Measurements from ENCODE around the gene HDAC4.

Gene HDAC4

GRCh38 chr2:239200646-239201530 is 199.9 kb downstream of the HDAC4 start:
- no peak for ATAC-seq

GRCh38 chr2:239199041-239199768 is 201.6 kb downstream of the HDAC4 start:
- no peak for DNase-seq

More at GRCh38 chr2:239200646-239201530, 199.9 kb downstream of the HDAC4 start:
- no peak for DNase-seq

DNA sequence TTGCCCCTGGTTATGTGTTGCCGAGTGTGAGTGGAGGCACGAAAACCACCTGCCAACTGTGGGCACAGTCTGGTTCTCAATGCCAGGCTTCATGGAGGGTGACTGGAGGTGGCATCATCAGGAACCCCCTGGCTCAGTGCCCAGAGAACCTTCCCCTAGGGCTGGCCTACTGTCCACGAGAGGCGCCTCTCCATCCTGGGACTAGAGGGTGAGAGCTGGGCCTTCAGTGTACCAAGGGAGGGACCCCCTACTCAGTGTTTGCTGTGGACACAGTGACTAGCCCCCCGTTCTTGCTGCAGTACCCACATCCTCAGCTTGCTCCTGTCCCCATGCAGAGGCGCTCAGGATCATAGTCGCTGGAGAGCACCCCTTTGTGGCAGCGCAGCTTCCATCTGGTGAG is 202.6 kb downstream of the HDAC4 start:
- no peak for ATAC-seq
- DNase-seq, result no peak

More at GRCh38 chr2:239199041-239199768, 201.6 kb downstream of the HDAC4 start:
- ATAC-seq, result no peak

DNA sequence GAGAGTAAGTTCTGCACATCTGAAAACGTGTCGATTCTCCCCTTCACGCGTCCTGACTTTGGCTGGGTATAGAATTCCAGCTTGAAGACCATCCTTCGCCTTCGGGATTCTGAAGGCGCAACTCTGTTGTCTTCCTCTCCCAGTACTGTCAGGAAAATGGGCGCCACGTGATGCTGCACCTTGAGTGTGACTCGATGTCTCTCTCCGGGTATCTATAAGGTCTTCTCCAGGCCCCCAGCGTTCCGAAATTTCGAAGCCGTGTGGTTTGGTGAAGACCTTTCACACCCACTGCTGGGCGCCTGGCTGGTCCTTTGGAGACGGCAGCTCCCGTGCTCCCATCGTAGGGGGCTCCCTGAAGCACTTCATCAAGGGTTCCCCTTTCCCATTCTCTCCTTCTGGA is 203.7 kb downstream of the HDAC4 start:
- no peak for DNase-seq
- ATAC-seq, result no peak

GRCh38 chr2:239196474-239197021 is 204.3 kb downstream of the HDAC4 start:
- DNase-seq (no peak), ATAC-seq (no peak)

DNA sequence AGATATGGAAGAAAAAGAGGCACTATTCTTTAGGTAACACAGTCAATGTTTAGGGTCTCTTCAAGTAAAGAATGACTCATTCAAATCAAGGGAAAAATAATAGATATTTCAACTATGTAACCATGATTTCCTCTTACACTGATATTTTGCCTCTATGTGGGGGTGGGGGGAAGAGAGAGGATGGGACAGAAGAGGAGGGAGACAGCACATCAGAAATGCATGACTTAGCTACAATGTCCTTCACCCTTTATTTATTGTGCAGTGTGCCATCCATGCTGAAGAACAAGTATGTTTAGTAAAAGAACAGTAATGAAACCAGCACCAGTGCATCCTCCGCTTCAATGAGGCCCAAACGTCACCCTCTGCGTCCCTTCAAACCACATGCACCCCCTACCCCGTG is 204.8 kb downstream of the HDAC4 start:
- DNase-seq (no peak), ATAC-seq (no peak)

- no peak for DNase-seq
- no peak for ATAC-seq
These were observed 205.4 kb downstream of the HDAC4 start for GRCh38 chr2:239195318-239195871.

GRCh38 chr2:239194731-239195317 is 206.0 kb downstream of the HDAC4 start:
- DNase-seq (no peak), ATAC-seq (no peak)

GRCh38 chr2:239193925-239194677 is 206.7 kb downstream of the HDAC4 start:
- DNase-seq (no peak), ATAC-seq (no peak)

DNA sequence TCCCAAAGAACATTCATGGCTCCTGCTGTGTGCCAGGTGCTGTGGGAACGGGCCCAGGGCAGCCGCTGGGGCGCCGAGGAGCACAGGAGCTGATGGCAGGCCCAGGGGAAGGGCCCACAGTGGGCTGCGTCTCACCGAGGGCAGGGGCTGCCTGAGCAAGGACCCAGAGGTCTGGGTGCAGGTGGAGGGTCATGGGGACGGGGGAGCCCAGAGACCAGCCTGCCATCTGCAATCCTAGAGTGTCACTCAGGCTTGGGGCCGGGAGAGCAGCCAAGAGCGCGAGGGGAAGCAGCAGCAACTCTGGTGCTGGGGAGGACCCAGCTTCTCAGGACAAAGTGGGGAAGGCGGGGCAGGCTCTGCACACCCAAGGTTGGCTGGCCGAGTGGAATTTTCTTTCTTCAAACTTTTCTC is 207.4 kb downstream of the HDAC4 start:
- no peak for ATAC-seq
- DNase-seq, result no peak

- ATAC-seq, result no peak
These were observed 207.8 kb downstream of the HDAC4 start for GRCh38 chr2:239192975-239193374.

GRCh38 chr2:239192456-239192855 is 208.4 kb downstream of the HDAC4 start:
- no peak for DNase-seq
- no peak for ATAC-seq

More at GRCh38 chr2:239192975-239193374, 207.8 kb downstream of the HDAC4 start:
- DNase-seq, result no peak

DNA sequence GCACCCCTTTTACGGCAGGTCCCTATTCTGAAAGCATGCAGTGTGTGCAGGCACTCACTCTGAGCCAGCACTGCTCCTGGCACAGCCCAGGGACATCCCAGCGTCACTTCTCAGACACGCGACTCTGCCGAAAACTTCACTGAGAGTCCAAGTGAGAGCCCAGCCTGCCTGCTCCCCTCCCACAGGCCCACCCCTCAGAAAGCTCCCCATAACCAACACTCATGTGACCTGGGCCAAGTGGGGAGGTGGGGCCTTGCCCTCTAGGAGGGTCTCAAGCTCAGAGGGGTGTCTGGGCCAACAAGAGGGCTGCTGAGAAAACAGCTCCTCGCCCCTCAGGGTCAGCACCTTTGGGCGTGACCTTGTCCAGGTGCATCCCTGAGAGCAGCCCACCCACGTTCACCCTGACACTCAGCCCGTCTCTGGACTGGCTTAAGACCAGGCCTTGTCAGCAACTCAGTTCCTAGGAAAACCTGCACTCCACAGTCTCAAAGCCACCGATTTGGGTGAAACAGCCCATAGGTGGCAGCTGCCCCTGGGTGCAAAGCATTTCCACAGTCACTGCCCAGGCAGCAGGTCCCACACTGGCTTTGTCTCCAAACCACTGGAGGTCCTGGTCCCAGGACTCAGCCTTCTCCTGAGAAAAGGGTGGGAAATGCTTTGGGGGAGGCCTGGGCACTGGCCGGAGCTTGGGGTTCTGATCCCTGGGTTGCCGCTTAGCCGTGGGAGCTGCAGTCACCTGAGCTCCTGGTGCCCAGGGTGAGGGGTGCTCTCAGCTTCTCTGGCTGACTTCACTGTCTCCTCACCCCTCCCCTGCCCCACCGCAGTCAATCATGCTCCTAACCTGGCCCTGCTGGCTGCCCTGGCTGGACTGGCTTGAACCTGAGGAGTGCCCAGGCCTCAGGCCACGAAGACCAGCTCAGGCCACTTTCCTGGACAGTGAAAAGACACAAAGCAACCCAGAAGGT is 209.6 kb downstream of the HDAC4 start:
- DNase-seq (no peak), ATAC-seq (no peak)

GRCh38 chr2:239190361-239190760 is 210.5 kb downstream of the HDAC4 start:
- DNase-seq, result no peak
- no peak for ATAC-seq

- no peak for ATAC-seq
- DNase-seq, result no peak
These were observed 211.1 kb downstream of the HDAC4 start for GRCh38 chr2:239189711-239190131.

DNA sequence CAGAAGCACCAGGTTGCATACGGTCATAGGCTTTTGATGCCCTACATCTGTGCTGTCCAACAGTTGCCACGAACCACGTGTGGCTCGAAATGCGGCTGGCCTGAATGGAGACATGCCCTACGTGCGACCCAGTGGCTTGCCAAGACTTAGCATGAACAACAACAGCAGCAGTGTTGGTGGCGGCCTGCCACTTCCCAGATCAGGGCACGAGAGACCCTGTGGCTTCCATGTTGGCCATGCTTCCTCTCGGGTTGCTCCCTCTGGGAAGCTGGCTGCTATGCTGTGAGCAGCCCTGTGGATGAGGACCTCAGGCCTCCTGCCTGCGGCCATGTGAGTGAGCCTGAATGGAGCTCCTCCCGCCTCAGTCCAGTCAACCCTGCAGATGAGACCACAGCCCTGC is 212.3 kb downstream of the HDAC4 start:
- DNase-seq (no peak), ATAC-seq (no peak)

- no peak for ATAC-seq
- no peak for DNase-seq
These were observed 213.2 kb downstream of the HDAC4 start for GRCh38 chr2:239187464-239188253.

DNA sequence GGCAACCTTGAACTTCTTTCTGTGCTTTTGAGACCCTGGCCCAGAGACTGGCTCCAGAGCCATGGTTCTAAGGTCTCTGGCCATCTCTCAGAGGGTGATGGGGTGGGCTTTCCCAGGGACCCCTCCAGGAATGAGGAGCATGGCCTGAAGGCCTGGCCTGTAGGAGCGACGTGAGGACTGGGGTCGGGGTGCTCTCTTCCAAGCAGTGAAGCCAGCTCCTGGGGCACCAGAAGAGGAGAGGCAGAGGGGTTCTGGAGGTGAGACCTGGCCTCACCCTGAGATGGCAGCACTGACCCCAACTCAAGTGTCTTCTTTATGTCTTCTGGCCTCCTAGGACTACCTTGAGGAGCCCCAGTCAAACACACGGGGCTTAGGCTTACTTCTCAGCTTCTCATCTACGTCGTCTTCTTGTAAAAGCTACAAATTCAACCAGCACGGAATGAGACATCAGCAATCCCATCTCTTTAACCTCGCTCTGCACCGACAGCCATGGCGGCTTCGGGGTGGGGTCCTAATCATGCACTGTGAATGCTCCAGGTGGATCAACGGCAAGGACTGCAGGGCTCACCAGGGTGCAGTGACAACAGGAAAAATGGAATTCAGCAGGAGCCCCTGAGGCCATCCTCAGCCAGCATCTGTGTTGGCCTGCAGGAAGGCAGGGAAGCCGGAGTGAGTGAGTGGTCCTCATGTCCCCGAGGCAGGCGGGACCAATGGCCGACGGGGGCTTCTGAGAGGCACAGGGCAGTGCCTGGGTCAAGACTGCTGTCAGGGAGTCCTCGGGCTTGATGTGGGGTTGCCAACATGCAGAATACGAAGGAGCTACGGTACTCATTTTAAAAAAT is 214.1 kb downstream of the HDAC4 start:
- ATAC-seq (no peak), DNase-seq (no peak)
